GM15510 (cell line): ENCODE data around the gene POLR3K.

Experiments
- POLR2A ChIP-seq: IDR thresholded peaks from 3 replicates; pipeline ENCODE4 v1.6.1; 2011; ENCODE audit warnings: borderline replicate concordance; ENCODE audit not compliant: insufficient read length; ENCODE audit errors: extremely low read depth

Gene POLR3K

DNA sequence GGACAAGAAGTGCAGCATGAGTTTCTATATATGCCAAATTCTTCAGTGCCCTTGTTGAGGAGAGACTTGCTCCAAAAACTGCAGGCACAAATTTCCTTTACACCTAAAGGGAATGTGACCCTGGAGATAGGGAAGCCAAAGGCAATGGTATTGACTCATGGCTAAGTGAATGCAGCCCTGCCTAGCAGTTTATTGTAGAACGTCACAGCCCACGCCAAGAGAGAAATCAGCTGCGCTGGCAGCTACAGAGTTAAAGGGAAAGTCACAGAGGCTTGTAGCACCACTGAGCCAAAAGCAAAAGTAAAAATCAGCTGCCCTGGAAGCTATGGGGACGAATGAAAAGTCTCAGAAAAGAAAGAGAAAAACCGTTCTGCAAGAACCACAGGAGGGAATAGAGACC lies 10.1 kb downstream of the POLR3K start:
- no peak for TF ChIP-seq POLR2A

DNA sequence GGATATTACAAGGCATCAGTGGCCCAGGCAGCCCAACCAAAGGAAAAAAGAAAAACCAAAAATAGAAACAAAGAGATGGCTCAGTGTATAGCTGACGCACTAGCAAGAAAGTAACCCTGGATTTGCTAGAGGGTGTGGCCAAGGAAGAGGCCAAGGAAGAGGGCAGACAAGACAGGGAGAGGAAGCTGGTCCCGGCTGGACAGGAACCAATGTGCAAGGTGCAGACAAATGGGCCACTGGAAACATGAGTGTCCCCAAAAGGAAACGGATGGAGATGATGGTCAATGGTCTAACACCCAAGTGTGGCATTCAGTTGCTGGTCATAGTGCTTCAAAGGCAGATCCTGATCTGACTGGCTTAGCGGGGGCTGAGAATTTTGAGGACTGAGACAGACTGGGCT lies 10.7 kb downstream of the POLR3K start:
- TF ChIP-seq POLR2A, result no peak

DNA sequence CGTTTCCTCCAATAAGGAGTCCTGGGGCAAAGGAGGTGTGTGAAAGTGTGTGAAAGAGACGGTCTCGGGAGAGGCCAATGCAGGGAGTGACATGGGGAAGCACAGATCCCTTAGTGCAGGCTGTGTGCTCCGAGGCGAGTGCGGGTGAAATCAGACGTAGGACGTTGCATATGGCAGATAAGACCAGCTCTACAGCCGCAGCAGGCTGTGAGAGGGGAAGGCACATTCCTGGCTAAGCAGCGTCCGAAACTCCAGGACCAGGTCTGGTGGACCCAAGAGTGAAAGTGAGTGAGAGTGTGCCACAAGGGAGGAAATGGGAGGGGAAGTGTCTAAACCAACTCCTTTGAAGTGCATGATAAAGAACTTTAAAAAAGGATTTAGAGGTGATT lies 11.3 kb downstream of the POLR3K start:
- TF ChIP-seq POLR2A, result no peak

DNA sequence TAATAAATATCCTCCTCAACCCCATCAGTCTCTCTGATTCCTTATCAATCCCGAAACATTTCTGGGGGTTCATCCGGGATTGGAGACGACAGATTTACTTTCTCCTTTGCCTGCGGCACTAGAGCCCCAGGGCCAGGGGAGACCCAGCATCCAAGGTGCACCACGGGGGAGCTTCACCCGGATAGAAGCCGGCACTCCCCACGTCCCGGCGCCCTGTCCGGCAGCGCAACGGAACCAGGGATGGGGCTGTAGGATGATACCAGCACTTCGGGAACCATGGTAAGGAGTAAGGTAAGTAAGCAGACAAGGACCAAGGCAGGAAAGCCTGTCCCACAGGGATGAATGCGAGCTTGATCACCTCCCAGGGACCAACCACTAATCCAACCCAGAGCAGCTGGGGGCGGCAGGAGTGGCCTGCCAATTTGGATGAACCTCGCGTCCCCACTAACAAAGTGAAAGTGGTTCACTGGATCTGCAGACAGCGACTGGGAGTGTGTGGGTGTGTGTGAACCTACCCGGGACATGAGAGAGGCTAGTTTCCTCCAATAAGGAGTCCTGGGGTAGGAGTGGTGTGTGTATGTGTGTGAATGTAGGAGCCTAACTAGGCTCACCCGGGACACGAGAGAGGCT lies 11.9 kb downstream of the POLR3K start:
- no peak for TF ChIP-seq POLR2A

DNA sequence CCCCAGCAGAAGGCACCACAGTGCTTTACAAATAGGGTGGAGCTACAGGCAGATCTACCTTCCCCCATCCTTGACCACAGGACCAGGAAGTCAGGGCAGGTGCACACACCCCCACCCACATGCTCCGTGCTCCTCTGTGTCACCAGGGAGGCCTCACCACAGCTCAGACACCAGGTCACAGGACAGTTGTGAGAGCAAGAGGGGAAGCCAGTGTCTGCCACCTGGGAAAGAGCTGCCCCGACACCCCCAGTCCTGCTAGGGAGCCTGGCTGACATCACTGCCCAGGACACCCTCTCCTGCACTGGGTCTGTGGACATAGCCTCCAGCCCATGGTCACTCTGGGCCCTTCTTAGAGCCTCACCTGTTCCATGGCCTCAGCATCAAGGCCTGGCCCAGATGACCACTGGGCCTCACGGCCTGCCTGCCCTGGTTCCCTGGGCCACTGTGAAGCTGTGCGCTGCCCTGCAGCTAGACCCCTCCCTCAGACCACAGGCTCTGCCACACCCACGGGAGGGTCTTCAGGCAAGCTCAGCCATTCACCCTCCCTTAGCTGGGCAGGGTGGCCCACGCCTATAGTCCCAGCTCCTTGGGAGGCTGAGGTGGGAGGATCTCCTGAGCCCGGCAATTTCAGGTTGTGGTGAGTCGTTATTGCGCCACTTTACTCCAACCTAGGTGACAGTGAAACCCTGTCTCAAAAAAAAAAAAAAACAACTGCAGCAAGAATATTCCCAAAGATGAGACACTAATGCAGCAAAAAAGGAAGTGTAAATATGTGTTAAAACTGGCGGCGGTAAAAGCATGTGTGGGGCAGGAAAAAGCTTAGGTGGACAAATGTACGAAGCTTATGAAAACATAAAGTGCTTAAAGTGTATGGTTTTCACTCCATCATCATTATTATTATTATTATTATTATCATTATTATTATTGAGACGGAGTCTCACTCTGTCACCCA lies 14.2 kb downstream of the POLR3K start:
- TF ChIP-seq POLR2A, result peak; percentile 32

DNA sequence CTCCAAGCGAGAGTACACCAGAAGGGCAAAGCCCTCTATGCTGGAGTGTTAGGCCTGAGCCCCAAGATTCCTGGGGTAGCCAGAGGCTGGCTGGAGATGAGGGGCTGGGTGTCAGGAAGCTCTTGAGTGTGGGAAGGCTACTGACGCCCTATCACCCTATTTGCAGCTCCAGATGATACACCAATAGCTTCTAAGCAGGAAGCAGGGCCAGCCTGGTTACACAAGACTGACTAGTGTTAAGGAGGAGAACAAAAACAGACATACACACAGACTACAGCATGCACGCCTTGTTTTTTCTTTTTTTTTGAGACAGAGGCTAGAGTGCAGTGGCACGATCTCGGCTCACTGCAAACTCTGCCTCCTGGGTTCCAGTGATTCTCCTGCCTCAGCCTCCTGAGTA lies 15.9 kb downstream of the POLR3K start:
- no peak for TF ChIP-seq POLR2A

DNA sequence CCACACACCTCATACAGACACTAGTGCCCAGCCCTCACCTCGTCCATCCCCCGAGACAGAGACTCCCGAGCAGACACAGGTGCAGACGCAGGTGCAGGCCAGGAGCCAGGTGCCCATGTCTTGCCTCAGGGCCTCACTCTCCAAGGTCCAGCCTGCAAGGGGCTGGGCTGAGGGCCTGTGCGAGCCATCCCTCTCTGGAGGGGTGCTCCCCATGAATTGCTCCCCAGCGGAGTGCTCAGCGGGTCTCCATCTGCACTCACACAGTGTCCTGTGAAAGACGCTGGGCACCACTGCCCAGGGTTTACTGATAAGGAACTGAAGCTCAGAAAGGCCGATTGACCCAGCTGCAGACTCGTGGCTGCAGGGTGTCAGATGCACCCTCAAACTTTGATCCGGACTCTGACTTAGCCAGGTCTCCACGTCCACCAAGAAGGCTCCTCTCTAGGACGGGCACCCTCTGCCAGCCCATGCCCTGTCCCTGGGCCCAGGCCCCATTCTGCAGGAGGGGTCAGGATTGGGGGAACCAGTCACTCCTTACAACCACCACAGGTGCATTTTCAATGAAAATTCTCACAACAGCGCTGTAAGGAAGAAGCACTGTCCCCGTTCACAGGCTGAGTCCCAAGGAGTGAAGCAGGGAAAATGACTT lies 16.9 kb downstream of the POLR3K start:
- no peak for TF ChIP-seq POLR2A

DNA sequence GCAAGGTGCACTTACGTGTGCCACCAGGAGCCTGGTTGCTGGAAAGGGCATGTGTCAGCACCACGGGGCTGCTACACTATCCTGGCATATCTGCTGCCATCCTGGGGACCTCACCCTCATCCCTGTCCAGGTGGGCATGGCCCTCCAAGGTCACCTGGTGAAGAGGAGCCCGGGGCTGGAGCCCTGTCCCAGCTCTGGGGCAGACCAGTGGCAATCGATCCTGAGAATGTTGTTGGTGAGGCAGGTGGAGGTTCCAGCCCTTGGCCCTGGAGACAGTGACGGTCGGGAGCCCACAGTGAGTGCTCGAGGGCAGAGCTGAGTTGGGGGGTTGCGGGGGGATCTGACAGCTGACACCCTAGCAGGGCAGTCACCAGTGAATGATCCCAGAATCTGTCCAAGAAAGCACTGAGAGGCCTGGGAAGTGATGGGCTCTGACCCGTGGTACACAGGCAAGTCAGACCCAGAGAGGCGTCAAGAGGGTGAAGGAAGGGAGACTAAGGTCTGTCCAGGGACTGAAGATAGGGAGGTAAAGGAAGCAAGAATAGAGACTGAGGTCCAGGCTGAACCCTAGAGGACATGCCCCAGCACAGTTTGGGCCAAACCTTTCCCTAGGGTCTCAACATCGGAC lies 17.6 kb downstream of the POLR3K start:
- no peak for TF ChIP-seq POLR2A

DNA sequence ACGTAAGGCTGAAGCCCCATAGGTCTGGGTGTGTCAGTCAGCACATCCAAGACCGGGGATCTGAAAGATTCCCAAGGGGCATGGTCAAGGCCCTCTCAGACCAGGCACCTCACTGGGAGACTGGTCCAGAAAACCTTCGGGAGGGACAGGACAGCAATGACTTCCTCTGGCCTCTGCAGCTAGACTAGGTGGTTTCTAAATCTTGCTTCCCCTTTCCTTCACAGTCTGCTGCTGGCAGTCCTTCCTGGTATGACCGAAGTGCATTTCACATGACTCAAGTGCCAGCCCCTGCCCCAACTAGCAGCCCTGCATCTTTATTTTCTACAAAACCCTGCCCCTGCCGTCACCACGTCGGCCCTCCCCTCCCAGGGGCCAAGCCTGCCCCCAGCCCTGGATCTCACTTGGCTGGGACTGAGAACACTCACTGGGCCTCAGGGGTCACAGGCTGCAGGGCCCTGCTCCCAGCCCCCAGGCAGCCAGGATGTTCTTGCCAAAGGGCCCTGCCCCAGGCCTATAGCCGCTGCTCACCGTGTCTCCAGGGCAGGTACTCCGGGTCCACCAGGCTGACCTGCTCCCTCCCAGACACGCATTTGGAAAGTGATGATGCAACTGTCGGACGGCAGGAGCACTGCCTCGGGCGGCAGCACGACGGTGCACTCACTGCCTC lies 18.3 kb downstream of the POLR3K start:
- no peak for TF ChIP-seq POLR2A

DNA sequence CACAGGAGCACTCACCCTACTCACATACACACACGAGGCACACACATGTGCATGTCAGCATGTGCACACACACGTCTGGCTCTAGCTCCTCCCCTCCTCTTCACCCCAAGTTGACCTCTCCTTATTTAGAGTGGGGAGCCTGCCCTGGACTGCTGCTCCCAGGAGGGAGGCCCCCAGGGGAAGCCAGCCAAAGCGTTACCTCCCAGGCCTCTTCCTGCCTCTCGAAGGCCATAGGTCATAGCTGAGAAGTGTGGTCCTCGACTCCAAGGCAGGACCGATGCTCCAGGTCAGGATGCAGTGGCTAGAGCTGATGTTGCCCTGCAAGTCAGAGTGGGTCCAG lies 18.8 kb downstream of the POLR3K start:
- no peak for TF ChIP-seq POLR2A

DNA sequence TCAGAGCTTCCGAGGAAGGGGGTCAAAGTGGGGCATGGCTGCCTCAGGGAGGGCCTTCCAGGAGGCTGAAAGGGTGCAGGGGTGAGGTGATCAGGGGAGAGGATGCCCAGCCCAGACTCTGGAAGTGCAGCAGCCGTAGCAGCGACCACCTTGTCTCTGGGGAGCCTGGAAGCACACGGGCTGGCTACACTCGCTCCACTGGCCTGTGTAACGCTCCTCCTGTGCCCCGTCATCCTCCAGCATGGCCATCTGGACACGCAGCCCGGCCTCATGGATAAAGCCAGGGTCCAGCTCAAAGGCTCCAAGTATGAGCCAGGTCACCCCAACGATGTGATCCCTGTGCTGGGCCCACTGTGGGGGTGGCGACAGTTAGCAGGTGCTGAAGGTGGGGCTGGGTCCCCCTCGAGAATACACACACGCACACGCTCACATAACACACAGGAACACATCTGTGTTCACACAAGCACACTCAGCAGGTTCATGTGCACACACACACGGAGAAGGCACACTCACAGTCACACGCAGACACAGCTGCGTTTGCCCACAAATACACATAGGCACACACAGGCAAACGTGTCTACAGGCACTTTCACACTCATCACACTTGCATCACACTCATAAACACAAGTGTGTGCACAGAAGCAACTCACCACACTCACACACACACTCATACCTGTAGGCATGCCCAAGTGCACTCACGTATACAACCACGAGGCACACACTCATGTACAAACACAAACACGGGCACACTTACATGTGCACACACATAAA lies 19.3 kb downstream of the POLR3K start:
- TF ChIP-seq POLR2A, result no peak

DNA sequence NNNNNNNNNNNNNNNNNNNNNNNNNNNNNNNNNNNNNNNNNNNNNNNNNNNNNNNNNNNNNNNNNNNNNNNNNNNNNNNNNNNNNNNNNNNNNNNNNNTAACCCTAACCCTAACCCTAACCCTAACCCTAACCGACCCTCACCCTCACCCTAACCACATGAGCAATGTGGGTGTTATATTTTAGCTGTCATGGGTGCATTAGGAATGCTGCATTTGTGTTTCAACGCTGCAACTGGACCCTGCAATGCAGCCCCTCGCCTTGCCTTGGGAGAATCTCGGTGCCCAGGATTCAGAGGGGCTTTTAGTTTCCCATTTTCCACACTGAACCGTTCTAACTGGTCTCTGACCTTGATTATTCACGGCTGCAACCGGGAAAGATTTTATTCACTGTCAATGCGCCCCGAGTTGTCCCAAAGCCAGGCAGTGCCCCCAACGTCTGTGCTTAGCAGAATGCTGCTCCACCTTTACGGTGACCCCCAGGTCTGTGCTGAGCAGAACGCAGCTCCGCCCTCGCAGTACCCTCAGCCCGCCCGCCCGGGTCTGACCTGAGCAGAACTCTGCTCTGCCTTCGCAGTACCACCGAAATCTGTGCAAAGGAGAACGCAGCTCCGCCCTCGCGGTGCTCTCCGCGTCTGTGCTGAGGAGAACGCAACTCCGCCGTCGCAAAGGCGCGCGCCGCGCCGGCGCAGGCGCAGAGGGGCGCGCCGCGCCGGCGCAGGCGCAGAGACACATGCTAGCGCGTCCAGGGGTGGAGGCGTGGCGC lies 43.3 kb downstream of the POLR3K start:
- TF ChIP-seq POLR2A, result no peak
